IPS DF 4.7 (cell line): ENCODE measurements around the gene LRRC49.

ENCODE experiments used
- DNase-seq: peaks from one replicate; pipeline ENCODE4 v3.0.0-alpha.2; 2013; ENCODE audit warnings: low spot score; ENCODE audit errors: extremely low read depth

The LRRC49 gene

GRCh38 chr15:71051539-71051938 is 158.9 kb downstream of the LRRC49 start:
- DNase-seq = no peak

- no peak for DNase-seq
Observed at GRCh38 chr15:71052356-71052755, 159.7 kb downstream of the LRRC49 start.

GRCh38 chr15:71054286-71054952 is 161.8 kb downstream of the LRRC49 start:
- DNase-seq = no peak

- DNase-seq = no peak
Observed at GRCh38 chr15:71055461-71055860, 162.8 kb downstream of the LRRC49 start.

GRCh38 chr15:71056111-71056510 is 163.5 kb downstream of the LRRC49 start:
- no peak for DNase-seq

GRCh38 chr15:71057143-71057542 is 164.5 kb downstream of the LRRC49 start:
- no peak for DNase-seq

- no peak for DNase-seq
Observed at GRCh38 chr15:71057581-71057980, 165.0 kb downstream of the LRRC49 start.

GRCh38 chr15:71060983-71061382 is 168.4 kb downstream of the LRRC49 start:
- no peak for DNase-seq

- DNase-seq = no peak
Observed at GRCh38 chr15:71066983-71067382, 174.4 kb downstream of the LRRC49 start.

GRCh38 chr15:71069693-71070092 is 177.1 kb downstream of the LRRC49 start:
- no peak for DNase-seq

- DNase-seq = no peak
Observed at GRCh38 chr15:71071529-71071928, 178.9 kb downstream of the LRRC49 start.

GRCh38 chr15:71072423-71072822 is 179.8 kb downstream of the LRRC49 start:
- no peak for DNase-seq

GRCh38 chr15:71078506-71079207 is 186.0 kb downstream of the LRRC49 start:
- DNase-seq = no peak

GRCh38 chr15:71079208-71080044 is 186.8 kb downstream of the LRRC49 start:
- no peak for DNase-seq

GRCh38 chr15:71080166-71080565 is 187.5 kb downstream of the LRRC49 start:
- no peak for DNase-seq

GRCh38 chr15:71080705-71081104 is 188.1 kb downstream of the LRRC49 start:
- no peak for DNase-seq

GRCh38 chr15:71082803-71083202 is 190.2 kb downstream of the LRRC49 start:
- DNase-seq = no peak

GRCh38 chr15:71083349-71083748 is 190.7 kb downstream of the LRRC49 start:
- no peak for DNase-seq

- DNase-seq = no peak
Observed at GRCh38 chr15:71084264-71084663, 191.6 kb downstream of the LRRC49 start.

- DNase-seq = peak; percentile 68
Observed at GRCh38 chr15:71085809-71086208, 193.2 kb downstream of the LRRC49 start.

GRCh38 chr15:71088155-71088554 is 195.5 kb downstream of the LRRC49 start:
- no peak for DNase-seq

- no peak for DNase-seq
Observed at GRCh38 chr15:71088683-71089082, 196.1 kb downstream of the LRRC49 start.
